K562 (cell line): Measurements from ENCODE around the gene FRMD5. TPM values are rescaled to one million over a fixed set of nuclear protein-coding genes. Genes with fewer than 3 reads are reported as not detected.
"Not testable (repeated sequence)": the region's sequence is repeated elsewhere in the genome, so short reads cannot be mapped to it uniquely, and the experiment has no call there.

Experiments
- ATAC-seq: fragments of 200-7000 bp; cut with Tn5 transposase; 3 replicates; pipeline ENCODE4 v1.9.1; 2020; ENCODE audit warnings: moderate library complexity
- BruUV-seq: library from RNA; stranded (reverse); fragments of 400-500 nt; replicated peaks from 2 replicates; lab custom pipeline; 2021; lab: Mats Ljungman, UMichigan
- CTCF ChIA-PET: fragments of 300-600 bp; formaldehyde crosslinking; extraction: SDS; loops from one replicate; lab custom pipeline; 2021; ENCODE audit warnings: low intra/inter-chr PET ratio; lab: Yijun Ruan, JAX
- POLR2A ChIA-PET: fragments of 300-600, 350-650 bp; sonication (Branson Sonifier 250); formaldehyde crosslinking; extraction: SDS; loops from one replicate; lab custom pipeline; 2021; ENCODE audit warnings: antibody characterized with exemption, inconsistent platforms; lab: Yijun Ruan, JAX
- DNase-seq, 4 experiments: peaks; one replicate each; pipeline versions ENCODE4 v3.0.0 to v3.0.0-alpha.2; 2011 to 2018; ENCODE audit warnings: low spot score in 3 of 4, mixed read lengths in 3 of 4; ENCODE audit errors: extremely low read depth in 1 of 4
- FAIRE-seq: peaks from 2 replicates; lab custom pipeline; 2011; peaks lifted over from hg19 to GRCh38; lab: Jason Lieb, UNC
- H2AFZ ChIP-seq: 2 replicates; pipeline ENCODE4 v1.6.0; 2011; ENCODE audit warnings: low read depth, low read length, control low read depth, inconsistent platforms
- H3K27ac ChIP-seq: fragments of 200-600 bp; 3 replicates; pipeline ENCODE4 v1.8.0; 2011; ENCODE audit warnings: low read depth, mild to moderate bottlenecking, control low read depth, inconsistent platforms, low read length, moderate library complexity, mixed read lengths; ENCODE audit errors: extremely low read depth
- H3K27me3 ChIP-seq, 2 experiments: fragments of 300-600 bp in 1 of 2; 2 replicates in 1 of 2; 3 replicates in 1 of 2; pipeline versions ENCODE4 v1.6.0 to v1.8.0; 2011; ENCODE audit warnings: inconsistent platforms in 2 of 2, low read length in 2 of 2, mild to moderate bottlenecking in 1 of 2, mixed read lengths in 1 of 2, moderate library complexity in 1 of 2; ENCODE audit not compliant: control insufficient read depth in 2 of 2, insufficient read depth in 2 of 2
- H3K36me3 ChIP-seq: fragments of 300-600 bp; 3 replicates; pipeline ENCODE4 v1.8.0; 2011; ENCODE audit warnings: mild to moderate bottlenecking, low read length, inconsistent platforms; ENCODE audit not compliant: control insufficient read depth, insufficient read depth
- H3K4me1 ChIP-seq, 2 experiments: fragments of 200-600 bp in 1 of 2; replicated peaks in 1 of 2; 2 replicates in 1 of 2; 3 replicates in 1 of 2; pipeline versions ENCODE4 v1.5.1 to v1.8.0; 2011; ENCODE audit warnings: inconsistent platforms in 2 of 2, low read length in 2 of 2, mild to moderate bottlenecking in 1 of 2, mixed read lengths in 1 of 2, moderate library complexity in 1 of 2; ENCODE audit not compliant: control insufficient read depth in 2 of 2, insufficient read depth in 2 of 2
- H3K4me2 ChIP-seq: 2 replicates; pipeline ENCODE4 v1.6.1; 2011; ENCODE audit warnings: low read length, control low read depth, inconsistent platforms, mixed read lengths; ENCODE audit not compliant: insufficient read depth
- H3K4me3 ChIP-seq: fragments of 200-600 bp; sonication (generic), shearing (Covaris generic); 2 replicates; pipeline ENCODE4 v1.5.1; 2016; ENCODE audit warnings: control low read depth, inconsistent platforms
- H3K79me2 ChIP-seq: fragments of 200-600 bp; 3 replicates; pipeline ENCODE4 v1.8.0; 2011; ENCODE audit warnings: low read length, inconsistent platforms; ENCODE audit not compliant: control insufficient read depth, insufficient read depth
- H3K9ac ChIP-seq, 2 experiments: 2 replicates each; pipeline versions ENCODE4 v1.6.0 to v1.6.1; 2011; ENCODE audit warnings: low read depth in 2 of 2, low read length in 2 of 2, control low read depth in 1 of 2, inconsistent platforms in 1 of 2, mild to moderate bottlenecking in 1 of 2, mixed read lengths in 1 of 2; ENCODE audit not compliant: insufficient read depth in 1 of 2
- H3K9me1 ChIP-seq: one replicate; pipeline ENCODE4 v1.6.0; 2011; ENCODE audit warnings: inconsistent platforms, mild to moderate bottlenecking, low read length, moderate library complexity; ENCODE audit not compliant: control insufficient read depth, insufficient read depth
- H3K9me3 ChIP-seq: replicated peaks from 2 replicates; pipeline ENCODE4 v1.5.1; 2011; ENCODE audit warnings: low read depth, low read length, inconsistent platforms; ENCODE audit not compliant: control insufficient read depth, insufficient read depth
- H4K20me1 ChIP-seq: replicated peaks from 2 replicates; pipeline ENCODE4 v1.6.1; 2011; ENCODE audit warnings: low read length, inconsistent platforms, mixed read lengths; ENCODE audit not compliant: control insufficient read depth, insufficient read depth
- JUN ChIP-seq, 2 experiments: sonication (generic) in 1 of 2; formaldehyde crosslinking in 1 of 2; IDR thresholded peaks; 2 replicates each; pipeline versions ENCODE4 v1.6.1 to v1.8.0; 2012 to 2022; ENCODE audit warnings: borderline replicate concordance in 2 of 2, mild to moderate bottlenecking in 2 of 2, improper control_type of control experiment in 1 of 2, low read depth in 1 of 2, low read length in 1 of 2, missing genetic modification reagents in 1 of 2
- SIX5 ChIP-seq, 2 experiments: IDR thresholded peaks; 2 replicates each; pipeline ENCODE4 v1.6.1; 2011; ENCODE audit warnings: low read length in 2 of 2, borderline replicate concordance in 1 of 2, low read depth in 1 of 2, mild to moderate bottlenecking in 1 of 2, moderate library complexity in 1 of 2; ENCODE audit not compliant: insufficient read depth in 1 of 2
- WGBS: fragments of 100-300 bp; shearing (Covaris generic); methylation state at CpG from one replicate; pipeline ENCODE4 v1.1.6; 2016; ENCODE audit warnings: low coverage, mixed read lengths; ENCODE audit not compliant: insufficient coverage; ENCODE audit errors: missing lambda C conversion rate; 5-methylcytosine and 5-hydroxymethylcytosine counted together
- in situ Hi-C: fragments of 300-500 bp; cut with MboI; formaldehyde crosslinking; loops from 4 replicates; pipeline ENCODE4 v1.15.0; 2018; ENCODE audit warnings: inconsistent platforms, mixed read lengths
- intact Hi-C: fragments of 100-400 bp; cut with micrococcal nuclease; formaldehyde crosslinking; loops from 2 replicates; pipeline ENCODE4 v1.14.2; 2022
- polyA plus RNA-seq, 8 experiments: library from polyadenylated mRNA; depleted of rRNA in 4 of 8; stranded (reverse) in 5 of 8; unstranded in 3 of 8; fragments of >200 nt; fragmentation: Nextera tagmentation in 2 of 8; fragmentation: Illumina TruSeq in 1 of 8; extraction: Ambion mirVana in 2 of 8; extraction: Trizol in 1 of 8; gene quantifications; 2 replicates each; pipeline versions ENCODE4 v1.2.1 to v1.2.3, GENCODE V29; 2011 to 2014; ENCODE audit warnings: inconsistent platforms in 1 of 8, missing spikeins in 1 of 8
- total RNA-seq, 7 experiments: library from RNA; depleted of rRNA in 6 of 7; stranded (reverse); fragments of >200 nt in 6 of 7; fragmentation: Illumina TruSeq in 2 of 7; extraction: Trizol in 2 of 7; gene quantifications; 2 replicates each; pipeline versions ENCODE4 v1.2.1 to v1.2.3, GENCODE V29; 2011 to 2021; ENCODE audit warnings: low replicate concordance in 1 of 7
- TF ChIP-seq, protein P1 (sequence below): fragments of 450-650 bp; formaldehyde crosslinking; IDR thresholded peaks from 2 replicates; pipeline ENCODE4 v1.4.0; 2020; ENCODE audit warnings: mild to moderate bottlenecking, moderate library complexity
- TF ChIP-seq, protein P2 (sequence below): fragments of 450-650 bp; formaldehyde crosslinking; IDR thresholded peaks from 2 replicates; pipeline ENCODE4 v1.4.0; 2020; ENCODE audit warnings: mild to moderate bottlenecking, mixed read lengths

FRMD5 gene
- total and polyA plus RNA-seq, 9 of the 15 experiments (the other 6 are each of a cell fraction or from before 2014, with no cell fraction given), result 0.13 to 0.38 TPM; not detected in 7

DNA sequence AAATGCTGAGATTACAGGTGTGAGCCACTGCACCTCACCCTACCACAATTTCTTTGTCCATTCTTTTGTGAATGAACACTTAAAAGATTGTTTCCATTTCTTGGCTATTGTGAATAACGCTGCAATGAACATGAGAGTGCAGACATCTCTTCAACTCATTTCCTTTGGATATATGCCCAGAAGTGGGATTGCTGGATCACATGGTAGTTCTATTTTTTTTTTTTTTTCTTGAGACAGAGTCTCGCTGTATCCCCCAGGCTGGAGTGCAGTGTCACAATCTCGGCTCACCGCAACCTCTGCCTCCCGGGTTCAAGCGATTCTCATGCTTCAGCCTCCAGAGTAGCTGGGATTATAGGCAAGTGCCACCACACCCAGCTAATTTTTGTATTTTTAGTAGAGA lies 194.8 kb downstream of the FRMD5 start:
- 3% methylated on average over 5 of the region's 6 CpGs for WGBS

DNA sequence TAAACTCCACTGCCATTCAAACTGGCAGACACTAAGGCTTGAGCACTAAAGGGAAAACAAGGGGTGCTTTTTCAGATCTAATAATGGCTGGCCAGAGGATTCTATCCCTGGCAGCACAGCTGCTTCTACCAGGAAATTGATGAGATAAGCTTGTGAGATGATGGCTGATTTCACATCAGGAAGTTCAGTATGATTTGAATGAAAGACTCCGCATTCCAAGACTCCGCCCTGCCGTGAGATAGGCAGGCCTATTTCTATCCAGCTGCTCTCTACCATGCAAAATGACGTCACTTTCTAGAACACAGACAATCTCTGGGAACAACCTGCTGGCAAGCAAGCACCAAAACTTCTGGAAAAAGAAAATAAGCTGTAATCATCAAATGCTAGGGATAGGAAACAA lies 196.5 kb downstream of the FRMD5 start:
- Histone ChIP-seq H3K9me3 (no peaks in the 10 kb centered on the region), H3K36me3 (no peaks in the 10 kb centered on the region), H3K4me1 (no peaks in the 10 kb centered on the region), H3K27ac (no peak overlapping the region), H3K79me2 (no peaks in the 10 kb centered on the region), H3K27me3 (peaks cover 2 to 10% of the 10 kb centered on the region in 2 experiments; a peak in 3 of 5 replicates), H3K9ac (no peak overlapping the region), H2AFZ (no peak overlapping the region), H4K20me1 (no peaks in the 10 kb centered on the region), H3K4me3 (no peak overlapping the region), H3K9me1 (no peaks in the 10 kb centered on the region), H3K4me2 (no peak overlapping the region)
- BruUV-seq, result no TSS peak
- intact Hi-C loops (no loop called here), in situ Hi-C loops (no loop called here)
- FAIRE-seq (no peak), ATAC-seq (no peak), DNase-seq (peak in 1 of 4 experiments; percentile 4)
- ChIA-PET CTCF (no interaction called here), POLR2A (interaction anchor here (1.6 kb wide), 1 partner anchor 9 kb away, joined by 4 read pairs; no protein-coding TSS in a partner anchor)
- WGBS, result 8% methylated on average over 4 of the region's 4 CpGs
- TF ChIP-seq JUN (IDR thresholded peaks at IDR 0.05; ENCODE audit: borderline replicate concordance, low read depth, low read length), result peak; percentile 58
- no peak for TF ChIP-seq JUN (CRISPR knock-in tag; IDR thresholded peaks at IDR 0.05; ENCODE audit: borderline replicate concordance)
- TF ChIP-seq, protein P1, sequence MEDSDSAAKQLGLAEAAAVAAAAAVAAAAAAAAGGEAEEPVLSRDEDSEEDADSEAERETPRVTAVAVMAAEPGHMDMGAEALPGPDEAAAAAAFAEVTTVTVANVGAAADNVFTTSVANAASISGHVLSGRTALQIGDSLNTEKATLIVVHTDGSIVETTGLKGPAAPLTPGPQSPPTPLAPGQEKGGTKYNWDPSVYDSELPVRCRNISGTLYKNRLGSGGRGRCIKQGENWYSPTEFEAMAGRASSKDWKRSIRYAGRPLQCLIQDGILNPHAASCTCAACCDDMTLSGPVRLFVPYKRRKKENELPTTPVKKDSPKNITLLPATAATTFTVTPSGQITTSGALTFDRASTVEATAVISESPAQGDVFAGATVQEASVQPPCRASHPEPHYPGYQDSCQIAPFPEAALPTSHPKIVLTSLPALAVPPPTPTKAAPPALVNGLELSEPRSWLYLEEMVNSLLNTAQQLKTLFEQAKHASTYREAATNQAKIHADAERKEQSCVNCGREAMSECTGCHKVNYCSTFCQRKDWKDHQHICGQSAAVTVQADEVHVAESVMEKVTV (CRISPR knock-in tag), result no peak
- no peak for TF ChIP-seq SIX5 (IDR thresholded peaks at IDR 0.05; ENCODE audit: borderline replicate concordance in 1 of 2, insufficient read depth in 1 of 2, low read depth in 1 of 2, low read length in 2 of 2)
- TF ChIP-seq, protein P2, sequence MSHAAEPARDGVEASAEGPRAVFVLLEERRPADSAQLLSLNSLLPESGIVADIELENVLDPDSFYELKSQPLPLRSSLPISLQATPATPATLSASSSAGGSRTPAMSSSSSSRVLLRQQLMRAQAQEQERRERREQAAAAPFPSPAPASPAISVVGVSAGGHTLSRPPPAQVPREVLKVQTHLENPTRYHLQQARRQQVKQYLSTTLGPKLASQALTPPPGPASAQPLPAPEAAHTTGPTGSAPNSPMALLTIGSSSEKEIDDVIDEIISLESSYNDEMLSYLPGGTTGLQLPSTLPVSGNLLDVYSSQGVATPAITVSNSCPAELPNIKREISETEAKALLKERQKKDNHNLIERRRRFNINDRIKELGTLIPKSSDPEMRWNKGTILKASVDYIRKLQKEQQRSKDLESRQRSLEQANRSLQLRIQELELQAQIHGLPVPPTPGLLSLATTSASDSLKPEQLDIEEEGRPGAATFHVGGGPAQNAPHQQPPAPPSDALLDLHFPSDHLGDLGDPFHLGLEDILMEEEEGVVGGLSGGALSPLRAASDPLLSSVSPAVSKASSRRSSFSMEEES (CRISPR knock-in tag), result no peak

More for the DNA sequence above, 194.8 kb downstream of the FRMD5 start:
- FAIRE-seq, H2AFZ ChIP-seq, CTCF ChIA-PET, BruUV-seq, H3K4me3 ChIP-seq, H3K9me1 ChIP-seq, H3K4me1 ChIP-seq, H3K79me2 ChIP-seq, H3K9ac ChIP-seq, DNase-seq, H4K20me1 ChIP-seq, H3K4me2 ChIP-seq, ATAC-seq, H3K27me3 ChIP-seq, H3K36me3 ChIP-seq, in situ Hi-C loops, H3K27ac ChIP-seq, H3K9me3 ChIP-seq: not testable (repeated sequence)
- POLR2A ChIA-PET, result interaction anchor here (1.1 to 1.8 kb wide), 2 partner anchors 12 to 14 kb away, joined by 3 to 5 read pairs; no protein-coding TSS in a partner anchor
- intact Hi-C loops, result loop anchor here (10.0 kb wide), 1 partner anchor 95 kb away; no protein-coding TSS in a partner anchor
